Measurements from ENCODE around the gene LAMA4. TPM values are rescaled to one million over a fixed set of nuclear protein-coding genes. Genes with fewer than 3 reads are reported as not detected.

Gene LAMA4
- total and polyA plus RNA-seq, 2 of the 13 experiments (the other 11 are each of a cell fraction or from before 2014, with no cell fraction given): not detected

GRCh38 chr6:112225691-112226090 is 28.7 kb downstream of the LAMA4 start:
- H3K27ac ChIP-seq (ENCODE audit: extremely low read length, insufficient read depth, low read length): no peak overlapping the region
- BruUV-seq (replicated peaks): no TSS peak
- no peak for DNase-seq (ENCODE audit: low spot score)
- intact Hi-C loops (cut with micrococcal nuclease; ENCODE audit: unreplicated experiment): no loop called here
- H3K36me3 ChIP-seq (replicated peaks in 1 of 2; ENCODE audit: control insufficient read depth in 1 of 2, insufficient read depth in 2 of 2, low read length in 2 of 2): no peaks in the 10 kb centered on the region
- no peak overlapping the region for H3K4me2 ChIP-seq (ENCODE audit: low read depth, low read length)
- no peaks in the 10 kb centered on the region for H3K4me1 ChIP-seq (ENCODE audit: insufficient read depth, low read length)
- ChIA-PET CTCF (ENCODE audit: low intra/inter-chr PET ratio, low total read pairs) (no interaction called here), POLR2A (no interaction called here)
- FAIRE-seq: no peak
- no peaks in the 10 kb centered on the region for H4K20me1 ChIP-seq (ENCODE audit: insufficient read depth, low read length)
- WGBS (ENCODE audit: low lambda C conversion rate): 0% methylated on average over 1 of the region's 1 CpG
- no peak overlapping the region for H3K4me3 ChIP-seq (replicated peaks in 1 of 3; ENCODE audit: insufficient read depth in 1 of 3, low read depth in 2 of 3, low read length in 3 of 3)
- no peak overlapping the region for H2AFZ ChIP-seq (ENCODE audit: low read length)
- no peaks in the 10 kb centered on the region for H3K27me3 ChIP-seq (ENCODE audit: control insufficient read depth in 1 of 2, insufficient read depth in 2 of 2, low read length in 2 of 2)
- no peaks in the 10 kb centered on the region for H3K79me2 ChIP-seq (ENCODE audit: insufficient read depth, low read length)
- in situ Hi-C loops (cut with HindIII; ENCODE audit: extremely low pct_ligation_motif_present, low pct_unique_long_range_greater_than_20kb): no loop called here
- no peak overlapping the region for H3K9ac ChIP-seq (ENCODE audit: insufficient read depth, low read depth, low read length)
- no peaks in the 10 kb centered on the region for H3K9me3 ChIP-seq (ENCODE audit: low read length)
- no peak for TF ChIP-seq RXRA (CRISPR knock-in tag; IDR thresholded peaks at IDR 0.05)
- no peak for TF ChIP-seq ZMYM4 (CRISPR knock-in tag; IDR thresholded peaks at IDR 0.05)
- no peak for TF ChIP-seq ZBTB3 (CRISPR knock-in tag; IDR thresholded peaks at IDR 0.05; ENCODE audit: borderline replicate concordance, low read depth)
- TF ChIP-seq ZNF501 (CRISPR knock-in tag; IDR thresholded peaks at IDR 0.05): no peak
- no peak for TF ChIP-seq RCOR2 (CRISPR knock-in tag; IDR thresholded peaks at IDR 0.05)
- TF ChIP-seq RARG (CRISPR knock-in tag; IDR thresholded peaks at IDR 0.05; ENCODE audit: low read depth): no peak
- no peak for TF ChIP-seq HOXA3 (CRISPR knock-in tag; IDR thresholded peaks at IDR 0.05)
- TF ChIP-seq ZKSCAN8 (CRISPR knock-in tag; IDR thresholded peaks at IDR 0.05; ENCODE audit: borderline replicate concordance): no peak
- no peak for TF ChIP-seq CSRNP1 (CRISPR knock-in tag; IDR thresholded peaks at IDR 0.05)
- no peak for TF ChIP-seq CBFB (CRISPR knock-in tag; IDR thresholded peaks at IDR 0.05)
- no peak for TF ChIP-seq TBX3 (IDR thresholded peaks at IDR 0.05; ENCODE audit: borderline replicate concordance)
- TF ChIP-seq IRX3 (CRISPR knock-in tag; IDR thresholded peaks at IDR 0.05; ENCODE audit: borderline replicate concordance, low read depth): no peak
- TF ChIP-seq NCOR1 (IDR thresholded peaks at IDR 0.05; ENCODE audit: borderline replicate concordance, low read length): no peak
- TF ChIP-seq, protein P1, sequence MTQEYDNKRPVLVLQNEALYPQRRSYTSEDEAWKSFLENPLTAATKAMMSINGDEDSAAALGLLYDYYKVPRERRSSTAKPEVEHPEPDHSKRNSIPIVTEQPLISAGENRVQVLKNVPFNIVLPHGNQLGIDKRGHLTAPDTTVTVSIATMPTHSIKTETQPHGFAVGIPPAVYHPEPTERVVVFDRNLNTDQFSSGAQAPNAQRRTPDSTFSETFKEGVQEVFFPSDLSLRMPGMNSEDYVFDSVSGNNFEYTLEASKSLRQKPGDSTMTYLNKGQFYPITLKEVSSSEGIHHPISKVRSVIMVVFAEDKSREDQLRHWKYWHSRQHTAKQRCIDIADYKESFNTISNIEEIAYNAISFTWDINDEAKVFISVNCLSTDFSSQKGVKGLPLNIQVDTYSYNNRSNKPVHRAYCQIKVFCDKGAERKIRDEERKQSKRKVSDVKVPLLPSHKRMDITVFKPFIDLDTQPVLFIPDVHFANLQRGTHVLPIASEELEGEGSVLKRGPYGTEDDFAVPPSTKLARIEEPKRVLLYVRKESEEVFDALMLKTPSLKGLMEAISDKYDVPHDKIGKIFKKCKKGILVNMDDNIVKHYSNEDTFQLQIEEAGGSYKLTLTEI (CRISPR knock-in tag; conservative IDR thresholded peaks at IDR 0.05): no peak
- TF ChIP-seq ZNF629 (CRISPR knock-in tag; conservative IDR thresholded peaks at IDR 0.05): no peak
- no peak for ATAC-seq
